Stimulated activated CD4-positive, alpha-beta T cell treated with anti-CD3 and anti-CD28 coated beads, Interleukin-15, amount 100 ng/mL, for 48 hours (primary cell): ENCODE measurements around the gene MIOS.

Experiments
- DNase-seq, 2 donors: peaks; one replicate each; pipeline ENCODE4 v3.0.0-alpha.2; 2020; ENCODE audit warnings: low read depth in 2 of 2

Gene MIOS

DNA sequence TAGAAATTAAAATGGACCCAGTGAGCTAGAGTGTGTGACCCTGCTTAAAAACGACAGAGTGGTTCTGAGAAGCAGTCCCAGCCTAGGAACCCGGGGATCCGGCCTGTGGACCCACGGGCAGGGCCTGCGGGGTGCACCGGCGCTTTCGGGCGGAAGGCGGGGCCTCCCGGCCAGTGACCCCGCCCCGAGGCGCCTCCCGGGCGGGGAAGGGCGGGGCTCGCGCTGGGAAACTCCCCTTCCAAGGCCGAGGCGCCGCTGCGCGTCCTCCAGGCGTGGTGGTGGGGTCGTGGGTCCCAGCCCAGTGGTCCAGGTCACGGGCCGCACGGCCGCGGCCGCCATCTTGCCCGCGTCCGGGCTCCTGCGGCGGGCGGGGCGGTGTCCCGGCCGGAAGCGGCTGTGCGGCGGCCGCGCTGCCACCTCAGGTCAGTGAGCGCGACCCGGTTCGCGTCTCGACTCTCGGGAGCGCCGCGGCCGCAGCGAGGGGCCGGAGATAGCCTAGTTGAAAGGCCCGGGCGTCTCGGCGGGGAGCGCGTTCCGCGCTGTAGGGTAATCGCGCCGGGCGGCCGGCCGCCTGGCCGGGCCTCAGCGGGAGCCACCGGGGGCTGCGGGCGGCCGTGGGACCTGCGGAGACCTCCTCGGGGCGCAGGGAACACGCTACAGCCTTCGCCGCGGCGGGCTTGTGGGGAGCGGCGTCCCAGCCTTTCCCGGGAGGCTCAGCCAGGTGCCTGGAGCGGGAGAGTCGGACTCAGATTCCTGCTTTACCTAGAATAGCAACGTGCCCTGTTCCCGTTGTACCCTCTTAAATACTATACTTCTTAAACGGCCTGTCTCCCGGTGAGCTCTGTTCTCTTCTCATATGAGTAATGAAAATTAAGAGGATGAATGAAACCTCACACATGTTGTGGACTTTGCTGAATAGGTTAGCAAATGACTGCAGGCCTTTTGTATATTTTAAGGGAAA lies at the start of gene MIOS:
TSS of gene MIOS (plus strand) at position 234 of the 961 bp plus-strand sequence. CDS start 5,592 bp downstream, outside the sequence.
- peak; percentile 51 to 74 for DNase-seq

- no peak for DNase-seq
Observed at GRCh38 chr7:7517754-7518153, 48.9 kb upstream of the MIOS start.

GRCh38 chr7:7519056-7519455 lies 47.6 kb upstream of the MIOS start:
- no peak for DNase-seq

DNA sequence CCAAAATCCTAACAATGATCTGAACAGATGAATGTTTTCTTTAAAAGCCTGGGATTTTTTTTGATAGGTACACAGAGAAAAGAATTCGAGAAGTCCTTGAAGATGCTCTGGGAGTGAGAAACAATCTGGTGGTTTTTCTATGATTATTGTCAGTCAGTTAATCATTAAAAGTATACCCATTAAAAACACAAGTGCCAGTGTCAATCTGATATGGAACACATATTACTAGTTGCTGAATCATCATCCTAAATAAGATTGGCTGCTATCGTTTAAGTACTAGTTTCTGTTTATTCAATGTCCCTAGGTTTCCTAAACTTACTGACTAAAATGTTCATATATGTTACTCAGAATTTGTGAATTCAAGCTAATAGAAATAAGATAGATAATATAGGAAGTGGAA lies 47.2 kb upstream of the MIOS start:
- no peak for DNase-seq

GRCh38 chr7:7521259-7521658 lies 45.4 kb upstream of the MIOS start:
- DNase-seq = no peak

GRCh38 chr7:7522421-7522820 lies 44.3 kb upstream of the MIOS start:
- no peak for DNase-seq

GRCh38 chr7:7524121-7524520 lies 42.6 kb upstream of the MIOS start:
- DNase-seq = no peak

DNA sequence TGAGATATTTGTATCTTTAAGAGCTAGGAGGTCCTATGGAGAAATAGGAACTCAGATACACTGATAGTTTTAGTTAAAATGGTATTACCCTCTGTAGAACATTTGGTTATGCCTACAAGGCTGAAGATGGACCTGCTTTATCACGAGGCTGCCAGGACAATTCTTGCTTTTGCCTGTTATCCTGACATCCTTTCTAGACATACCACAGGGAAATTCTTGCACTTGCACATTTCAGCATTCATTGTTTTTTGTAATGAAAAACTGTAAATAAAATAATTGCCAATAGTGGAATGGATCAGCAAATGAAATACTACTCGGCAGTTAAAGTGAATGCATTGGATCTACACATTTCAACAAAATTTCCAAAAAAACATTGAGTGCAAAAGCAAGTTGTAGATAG lies 40.7 kb upstream of the MIOS start:
- no peak for DNase-seq

- DNase-seq = no peak
Observed at GRCh38 chr7:7527047-7527446, 39.6 kb upstream of the MIOS start.

DNA sequence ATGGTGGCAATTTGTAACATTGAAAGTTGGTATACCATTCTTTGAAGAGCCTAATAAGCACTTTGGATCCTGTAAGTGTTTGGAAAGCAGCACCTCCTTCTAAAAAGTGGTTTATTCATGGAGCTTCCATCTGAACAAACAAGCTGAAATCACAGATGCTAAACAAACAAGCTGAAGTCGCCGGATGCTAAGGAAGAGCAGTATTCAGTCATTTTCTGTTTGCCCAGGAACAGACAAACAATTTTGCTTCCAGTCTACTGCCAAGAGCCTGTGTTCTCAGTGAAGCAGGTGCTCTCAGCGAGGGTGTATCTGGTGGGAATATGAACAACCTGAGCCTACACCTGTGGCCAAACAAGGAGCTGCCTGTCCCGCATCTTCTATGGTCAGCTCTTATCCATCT lies 37.4 kb upstream of the MIOS start:
- no peak for DNase-seq

DNA sequence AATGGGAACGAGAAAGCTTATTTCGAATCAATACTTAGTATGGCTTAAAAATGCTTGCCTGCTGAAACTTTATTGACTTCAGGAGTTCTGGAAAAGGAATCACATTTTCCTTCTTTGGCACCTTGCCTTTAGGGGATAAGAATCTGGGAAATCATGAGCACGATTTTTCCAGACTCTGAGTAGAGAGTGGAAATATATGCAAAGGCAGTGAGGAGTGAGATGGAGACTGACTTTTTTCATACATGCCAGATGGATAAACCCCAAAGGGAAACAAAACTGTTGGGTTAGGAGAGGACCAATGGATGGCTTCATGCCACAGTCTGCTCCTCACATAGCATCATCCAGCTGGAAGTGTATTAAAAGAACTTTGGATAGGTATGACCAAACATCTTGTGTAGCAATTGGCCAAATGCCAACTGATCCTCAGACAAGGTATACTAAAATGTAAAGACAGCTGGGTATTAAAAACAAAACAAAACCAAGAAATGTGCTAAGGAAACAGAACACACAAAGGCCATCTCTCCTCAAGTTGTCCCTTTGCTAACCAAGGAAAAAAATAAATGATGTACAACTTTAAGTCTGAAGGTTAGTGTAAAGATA lies 32.8 kb upstream of the MIOS start:
- DNase-seq = no peak

- DNase-seq = no peak
Observed at GRCh38 chr7:7535691-7536090, 31.0 kb upstream of the MIOS start, which contains the start of gene COL28A1. TSS of gene COL28A1 (minus strand) at chr7:7535873. CDS start at chr7:7532875, 2,998 bp downstream.

GRCh38 chr7:7536396-7537019 lies 30.2 kb upstream of the MIOS start:
- no peak for DNase-seq

DNA sequence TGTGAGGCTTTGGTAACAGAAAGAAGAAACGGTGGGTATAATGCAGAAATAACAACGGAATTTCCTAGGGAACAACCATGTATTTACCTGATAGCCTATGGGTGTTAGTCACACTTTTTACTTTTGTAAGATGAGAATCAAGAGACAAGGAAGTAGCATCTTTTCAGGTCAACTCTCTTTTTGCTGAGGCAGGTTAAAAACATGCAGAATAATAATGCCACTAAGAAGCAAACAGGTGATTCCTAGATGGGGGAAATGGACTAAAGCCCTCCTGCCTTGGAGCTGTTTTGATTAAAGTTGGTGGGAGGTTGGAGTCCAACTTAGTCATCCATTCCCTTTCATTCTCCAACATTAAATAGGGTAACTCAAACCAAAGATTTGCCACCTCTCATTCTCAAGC lies 29.0 kb upstream of the MIOS start:
- DNase-seq = no peak

GRCh38 chr7:7539152-7539551 lies 27.5 kb upstream of the MIOS start:
- DNase-seq = no peak

GRCh38 chr7:7539711-7540110 lies 27.0 kb upstream of the MIOS start:
- DNase-seq = no peak

GRCh38 chr7:7542251-7542835 lies 24.3 kb upstream of the MIOS start:
- DNase-seq = no peak

DNA sequence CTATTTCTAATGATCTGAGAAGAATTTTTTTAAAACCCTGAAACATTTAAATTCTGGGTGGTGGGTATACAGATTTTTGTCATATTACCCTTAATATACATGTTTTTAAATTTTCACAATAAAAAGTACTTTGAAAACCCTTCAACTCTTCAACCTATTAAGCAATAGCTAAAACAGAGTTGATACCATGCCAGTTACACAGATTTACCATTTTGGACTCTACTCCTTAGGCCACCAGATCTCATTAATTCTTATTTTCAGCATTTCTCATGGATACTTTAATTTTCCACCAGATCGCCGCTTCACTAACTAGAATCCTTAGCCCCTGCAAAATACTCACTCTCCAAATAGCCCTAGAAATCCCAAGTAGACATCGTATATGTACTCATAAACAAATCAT lies 18.3 kb upstream of the MIOS start:
- no peak for DNase-seq

- no peak for DNase-seq
Observed at GRCh38 chr7:7550663-7551062, 16.0 kb upstream of the MIOS start.

- DNase-seq = no peak
Observed at GRCh38 chr7:7552199-7552598, 14.5 kb upstream of the MIOS start.

GRCh38 chr7:7553386-7553785 lies 13.3 kb upstream of the MIOS start:
- no peak for DNase-seq

- DNase-seq = no peak
Observed at GRCh38 chr7:7554021-7554432, 12.7 kb upstream of the MIOS start.
